ENCODE results near the gene RNFT2.

RNFT2 gene

DNA sequence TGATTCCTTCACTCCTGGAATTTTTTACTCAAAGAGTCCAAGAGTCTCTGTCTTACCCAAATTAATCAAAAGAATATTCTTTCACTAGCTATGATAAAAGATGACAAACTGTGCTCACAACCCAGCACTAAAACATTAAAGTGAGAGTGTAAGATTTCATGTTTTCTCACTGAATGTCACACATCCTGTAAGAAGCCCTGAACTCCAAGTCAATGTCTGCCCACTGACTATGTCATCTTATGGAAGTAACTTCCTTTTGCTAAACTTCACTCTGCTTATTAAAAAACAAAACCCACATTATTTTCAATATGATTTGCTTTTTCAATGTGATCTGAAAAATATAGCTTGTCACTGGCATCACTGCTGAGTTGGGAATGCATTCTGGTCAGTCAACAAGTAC is 15.9 kb upstream of the RNFT2 start:
- no peak overlapping the region for H3K27ac ChIP-seq
- TF ChIP-seq CTCF (conservative IDR thresholded peaks at IDR 0.05) (no peak), ZFX (IDR thresholded peaks at IDR 0.05) (no peak)

DNA sequence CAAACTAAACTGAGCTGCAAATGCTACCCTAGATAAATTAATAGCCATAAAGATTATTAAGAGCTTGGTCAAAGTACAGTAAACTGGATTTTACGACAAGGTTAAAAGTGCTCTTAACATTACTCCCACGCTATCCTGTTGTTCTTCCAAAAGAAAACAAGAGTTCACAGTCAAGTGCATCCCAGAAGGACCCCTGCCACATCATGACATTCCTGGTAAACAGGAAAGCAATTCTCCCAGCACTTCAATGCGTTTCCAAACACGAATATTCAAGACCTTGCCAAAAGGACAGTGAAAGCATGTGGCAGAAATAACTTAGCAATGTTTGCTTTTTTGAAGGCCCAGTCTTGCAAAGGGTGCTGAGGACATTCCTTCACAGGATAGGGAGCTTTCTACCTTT is 11.4 kb upstream of the RNFT2 start:
- TF ChIP-seq CTCF (conservative IDR thresholded peaks at IDR 0.05) (no peak), ZFX (IDR thresholded peaks at IDR 0.05) (no peak)
- no peak overlapping the region for H3K27ac ChIP-seq

- no peak for TF ChIP-seq ZFX (IDR thresholded peaks at IDR 0.05)
- no peak for TF ChIP-seq CTCF (conservative IDR thresholded peaks at IDR 0.05)
- H3K27ac ChIP-seq = no peak overlapping the region
Measured at GRCh38 chr12:116727261-116727660, 10.9 kb upstream of the RNFT2 start.

DNA sequence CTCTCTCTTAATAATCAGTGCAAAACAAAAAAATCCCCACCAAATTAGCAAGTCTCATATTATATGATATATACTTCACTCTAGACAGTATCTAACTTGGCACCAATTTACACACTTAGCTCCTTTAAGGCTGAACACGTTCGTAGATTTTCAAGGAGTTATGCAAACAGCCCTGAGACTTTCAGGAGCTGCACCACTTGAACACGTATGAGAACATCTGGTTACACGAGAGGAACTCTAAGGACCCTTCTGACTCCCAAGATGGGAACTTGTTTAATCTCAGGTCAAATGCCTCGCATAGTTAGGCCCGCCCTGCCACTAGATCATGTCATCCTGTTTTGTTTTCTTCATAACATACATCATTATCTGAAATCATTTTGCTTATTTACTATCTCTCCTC is 10.2 kb upstream of the RNFT2 start:
- no peak for TF ChIP-seq ZFX (IDR thresholded peaks at IDR 0.05)
- TF ChIP-seq CTCF (conservative IDR thresholded peaks at IDR 0.05) = no peak

GRCh38 chr12:116731801-116732200 is 6.3 kb upstream of the RNFT2 start:
- no peak overlapping the region for H3K27ac ChIP-seq
- TF ChIP-seq ZFX (IDR thresholded peaks at IDR 0.05) = no peak

More for the DNA sequence above, 10.2 kb upstream of the RNFT2 start:
- no peak overlapping the region for H3K27ac ChIP-seq

GRCh38 chr12:116734156-116734768 is 3.9 kb upstream of the RNFT2 start:
- no peak overlapping the region for H3K27ac ChIP-seq
- no peak for TF ChIP-seq CTCF (conservative IDR thresholded peaks at IDR 0.05)
- no peak for TF ChIP-seq ZFX (IDR thresholded peaks at IDR 0.05)

DNA sequence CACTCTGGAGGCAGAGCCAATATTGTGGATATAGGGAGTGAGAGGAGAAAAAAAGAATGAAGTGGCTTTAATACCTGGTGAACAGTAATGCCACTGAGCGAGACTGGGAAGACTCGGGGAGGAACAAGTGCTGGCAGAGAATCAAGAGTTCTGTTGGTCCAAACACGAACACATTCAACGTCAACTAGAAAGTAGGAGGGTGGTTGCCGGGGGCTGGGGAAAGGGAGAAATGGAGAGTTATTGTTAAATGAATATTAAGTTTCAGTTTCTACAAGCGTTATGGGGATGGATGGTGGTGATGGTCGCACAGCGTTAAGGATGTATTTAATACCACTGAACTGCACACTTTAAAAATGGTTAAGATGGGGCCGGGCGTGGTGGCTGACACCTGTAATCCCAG is 3.0 kb upstream of the RNFT2 start:
- no peak overlapping the region for H3K27ac ChIP-seq
- TF ChIP-seq CTCF (conservative IDR thresholded peaks at IDR 0.05) (no peak), ZFX (IDR thresholded peaks at IDR 0.05) (no peak)

DNA sequence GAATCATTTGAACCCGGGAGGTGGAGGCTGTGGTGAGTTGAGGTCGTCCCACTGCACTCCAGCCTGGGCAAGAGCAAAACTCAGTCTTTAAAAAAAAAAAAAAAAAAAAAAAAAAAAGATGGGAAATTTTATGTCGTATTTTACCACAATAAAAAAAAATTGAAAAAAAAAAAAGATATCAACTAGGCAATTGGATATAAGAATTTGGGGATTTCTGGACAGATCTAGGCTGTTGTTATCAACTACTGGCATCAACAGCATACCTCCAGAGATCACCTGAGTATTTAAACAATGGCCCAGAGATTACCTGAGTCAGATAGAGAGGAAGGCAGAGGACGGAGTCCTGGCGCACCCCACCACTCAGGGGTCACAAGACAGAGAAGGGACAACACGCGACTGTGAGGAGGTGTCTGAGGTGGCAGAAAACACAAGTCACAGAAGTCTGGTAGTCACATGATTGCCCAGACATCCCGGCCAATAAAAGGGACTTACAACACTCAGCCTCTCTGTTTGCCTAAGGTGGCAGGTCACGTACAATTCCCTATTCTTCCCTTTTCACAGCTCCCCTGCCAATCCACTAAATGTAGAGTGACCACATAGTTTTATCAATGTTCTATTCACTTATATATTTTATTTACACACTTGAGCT is 2.0 kb upstream of the RNFT2 start:
- TF ChIP-seq CTCF (conservative IDR thresholded peaks at IDR 0.05) (no peak), ZFX (IDR thresholded peaks at IDR 0.05) (no peak)
- H3K27ac ChIP-seq = no peak overlapping the region
